Gastroesophageal sphincter (tissue), 4 donors: ENCODE measurements around the gene SARM1. TPM values are rescaled to one million over a fixed set of nuclear protein-coding genes. Genes with fewer than 3 reads are reported as not detected.
"Not testable (repeated sequence)": the region's sequence is repeated elsewhere in the genome, so short reads cannot be mapped to it uniquely, and the experiment has no call there.

Experiments
- ATAC-seq: fragments of 150-250 bp; one replicate; pipeline ENCODE4 v1.9.1; 2016; ENCODE audit warnings: mild to moderate bottlenecking, moderate library complexity
- H3K27ac ChIP-seq, 4 donors: fragments of 200-600 bp; sonication (generic) in 3 of 4; 1 replicate in 3 of 4; 2 replicates in 1 of 4; pipeline ENCODE4 v1.5.1; 2016 to 2019
- H3K27me3 ChIP-seq: fragments of 200-600 bp; sonication (generic); one replicate; pipeline ENCODE4 v1.5.1; 2019
- H3K36me3 ChIP-seq, 2 donors: fragments of 200-600 bp; sonication (generic); one replicate each; pipeline ENCODE4 v1.5.1; 2019; ENCODE audit warnings: control low read depth in 1 of 2
- H3K4me1 ChIP-seq, 3 donors: fragments of 200-600 bp; sonication (generic); 1 replicate in 2 of 3; 2 replicates in 1 of 3; pipeline ENCODE4 v1.5.1; 2016 to 2019; ENCODE audit warnings: control low read depth in 2 of 3
- H3K4me3 ChIP-seq, 2 donors: fragments of 200-600 bp; sonication (generic); one replicate each; pipeline ENCODE4 v1.5.1; 2019; ENCODE audit warnings: mild to moderate bottlenecking in 1 of 2, moderate library complexity in 1 of 2
- H3K9me3 ChIP-seq, 3 donors: fragments of 200-600 bp; sonication (generic); one replicate each; pipeline ENCODE4 v1.5.1; 2017 to 2019; ENCODE audit warnings: control low read depth in 2 of 3
- CTCF ChIP-seq, 4 experiments: fragments of 200-600 bp in 2 of 4; fragments of 450-650 bp in 2 of 4; sonication (generic) in 1 of 4; IDR thresholded peaks; one replicate each; pipeline ENCODE4 v1.5.1; 2017 to 2019; ENCODE audit warnings: antibody characterized with exemption in 4 of 4, mild to moderate bottlenecking in 2 of 4, moderate library complexity in 2 of 4
- EP300 ChIP-seq: sonication (generic); formaldehyde crosslinking; IDR thresholded peaks from one replicate; pipeline ENCODE4 v1.6.1; 2017; ENCODE audit warnings: antibody characterized with exemption, mild to moderate bottlenecking
- POLR2A ChIP-seq, 2 donors: fragments of 450-650 bp; IDR thresholded peaks; one replicate each; pipeline ENCODE4 v1.6.1; 2017; ENCODE audit warnings: antibody characterized with exemption in 2 of 2, mild to moderate bottlenecking in 2 of 2, moderate library complexity in 1 of 2
- POLR2AphosphoS5 ChIP-seq: sonication (generic); formaldehyde crosslinking; IDR thresholded peaks from one replicate; pipeline ENCODE4 v1.6.1; 2017; ENCODE audit warnings: antibody characterized with exemption
- WGBS, 2 donors: methylation state at CpG; one replicate each; pipeline ENCODE4 v1.1.5; 2018; ENCODE audit warnings: low coverage in 1 of 2; 5-methylcytosine and 5-hydroxymethylcytosine counted together
- total RNA-seq, 4 donors: library from RNA; depleted of rRNA; stranded (reverse); fragments of >200 nt; gene quantifications; one replicate each; pipeline ENCODE4 v1.1.0, GENCODE V29; 2016

The SARM1 gene
- total RNA-seq, 4 donors from 2014 or later = 9.0 to 26.2 (median 20.6) TPM

GRCh38 chr17:28433721-28434120, 62.2 kb downstream of the SARM1 start:
- no peak overlapping the region for H3K27ac ChIP-seq
- no peak for ATAC-seq
- no peak overlapping the region for H3K4me3 ChIP-seq
- no peaks in the 10 kb centered on the region for H3K36me3 ChIP-seq
- no peaks in the 10 kb centered on the region for H3K4me1 ChIP-seq
- peaks cover 39% of the 10 kb centered on the region for H3K27me3 ChIP-seq
- no peaks in the 10 kb centered on the region for H3K9me3 ChIP-seq
- 60% methylated on average over 1 of the region's 1 CpG; no CpG with 5 or more reads in 1 of the 2 donors for WGBS, 2 donors
- TF ChIP-seq POLR2A (IDR thresholded peaks at IDR 0.05) = no peak
- TF ChIP-seq POLR2AphosphoS5 = no peak
- TF ChIP-seq EP300 = no peak
- TF ChIP-seq CTCF (IDR thresholded peaks at IDR 0.05) = no peak

GRCh38 chr17:28434326-28434725, 62.8 kb downstream of the SARM1 start:
- not testable (repeated sequence) for H3K4me1 ChIP-seq, H3K36me3 ChIP-seq, ATAC-seq, H3K27ac ChIP-seq, H3K9me3 ChIP-seq, H3K4me3 ChIP-seq
- WGBS, 2 donors = 60% methylated on average over 1 of the region's 8 CpGs; no CpG with 5 or more reads in 1 of the 2 donors
- peaks cover 33% of the 10 kb centered on the region for H3K27me3 ChIP-seq

- H3K4me1 ChIP-seq = no peaks in the 10 kb centered on the region
- peaks cover 33% of the 10 kb centered on the region for H3K27me3 ChIP-seq
- peaks cover 0 to 6% (median 0%) of the 10 kb centered on the region in 3 donors for H3K9me3 ChIP-seq
- 85 to 97% methylated on average over 5 of the region's 9 CpGs for WGBS, 2 donors
- no peak for TF ChIP-seq POLR2A (IDR thresholded peaks at IDR 0.05)
- no peaks in the 10 kb centered on the region for H3K36me3 ChIP-seq
- no peak overlapping the region for H3K4me3 ChIP-seq
- no peak for ATAC-seq
- H3K27ac ChIP-seq = no peak overlapping the region
Observed at GRCh38 chr17:28443901-28444638, 72.6 kb downstream of the SARM1 start.

GRCh38 chr17:28446716-28447395, 75.4 kb downstream of the SARM1 start:
- Histone ChIP-seq H3K4me1 (no peaks in the 10 kb centered on the region), H3K4me3 (no peak overlapping the region), H3K36me3 (no peaks in the 10 kb centered on the region), H3K9me3 (peaks cover 0 to 14% (median 0%) of the 10 kb centered on the region in 3 donors), H3K27ac (no peak overlapping the region), H3K27me3 (peaks cover 20% of the 10 kb centered on the region)
- ATAC-seq = no peak
- TF ChIP-seq POLR2AphosphoS5 = no peak
- TF ChIP-seq POLR2A (IDR thresholded peaks at IDR 0.05) = no peak
- no peak for TF ChIP-seq EP300
- TF ChIP-seq CTCF (IDR thresholded peaks at IDR 0.05) = no peak
- 89 to 91% methylated on average over 8 of the region's 8 CpGs for WGBS, 2 donors

GRCh38 chr17:28447396-28447760, 75.9 kb downstream of the SARM1 start:
- no peak overlapping the region for H3K27ac ChIP-seq
- no peak overlapping the region for H3K4me3 ChIP-seq
- H3K4me1 ChIP-seq = no peaks in the 10 kb centered on the region
- 64 to 69% methylated on average over 5 of the region's 5 CpGs for WGBS, 2 donors
- no peak for ATAC-seq
- H3K9me3 ChIP-seq = peaks cover 0 to 14% (median 0%) of the 10 kb centered on the region in 3 donors
- H3K36me3 ChIP-seq = no peaks in the 10 kb centered on the region
- peaks cover 18% of the 10 kb centered on the region for H3K27me3 ChIP-seq
- TF ChIP-seq POLR2A (IDR thresholded peaks at IDR 0.05) (no peak), POLR2AphosphoS5 (no peak), EP300 (no peak), CTCF (IDR thresholded peaks at IDR 0.05) (no peak)

- Histone ChIP-seq H3K36me3 (no peaks in the 10 kb centered on the region), H3K27ac (no peak overlapping the region), H3K4me3 (no peak overlapping the region), H3K4me1 (no peaks in the 10 kb centered on the region), H3K9me3 (peaks cover 0 to 14% (median 0%) of the 10 kb centered on the region in 3 donors), H3K27me3 (peaks cover 8% of the 10 kb centered on the region)
- TF ChIP-seq POLR2AphosphoS5 = no peak
- no peak for TF ChIP-seq POLR2A (IDR thresholded peaks at IDR 0.05)
- no peak for TF ChIP-seq EP300
- TF ChIP-seq CTCF (IDR thresholded peaks at IDR 0.05) = no peak
- WGBS, 2 donors = 67 to 86% methylated on average over 1 of the region's 1 CpG
- no peak for ATAC-seq
Observed at GRCh38 chr17:28449859-28450258, 78.4 kb downstream of the SARM1 start.
